GM19240 (cell line): ENCODE results near the gene NOTCH1.
"Not testable (repeated sequence)": the region's sequence is repeated elsewhere in the genome, so short reads cannot be mapped to it uniquely, and the experiment has no call there.

Source experiments
- DNase-seq: peaks from one replicate; pipeline ENCODE4 v3.0.0; 2011; ENCODE audit warnings: low spot score; ENCODE audit not compliant: insufficient read length

Gene NOTCH1

DNA sequence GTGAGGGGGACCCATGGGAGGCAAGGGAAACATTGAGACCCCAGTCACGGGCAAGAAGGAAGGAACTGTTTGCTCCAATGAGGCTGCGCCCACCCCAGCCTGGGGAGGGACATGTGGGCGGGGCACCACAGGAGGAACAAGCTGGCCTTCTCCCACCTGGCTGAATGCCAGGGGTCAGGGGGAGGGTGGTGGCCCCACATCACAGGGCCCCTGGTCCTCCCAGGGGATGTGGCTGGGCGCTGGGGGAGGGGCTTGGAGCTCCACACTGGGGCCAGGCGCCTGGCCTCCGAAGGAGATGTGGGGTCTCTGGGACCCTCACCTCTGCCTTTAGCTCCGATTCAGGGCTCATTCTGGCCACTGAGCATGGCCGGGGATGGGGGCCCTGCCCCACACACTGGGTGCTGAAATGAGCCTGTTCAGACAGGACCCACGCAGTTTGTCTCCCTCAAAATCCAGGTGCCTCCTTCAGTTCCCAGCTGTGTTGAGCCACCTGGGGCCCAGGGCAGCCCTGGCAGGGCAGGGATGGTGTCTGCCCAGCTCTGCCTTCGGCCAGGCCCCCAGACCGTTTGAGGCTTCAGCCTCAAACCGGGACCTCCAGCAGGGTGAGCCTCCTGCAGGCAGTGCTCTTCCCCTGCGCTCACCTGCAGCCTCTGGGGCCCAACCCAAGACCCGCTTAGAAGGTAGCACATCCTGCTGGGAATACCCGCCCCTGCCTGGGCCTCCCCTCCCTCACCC lies 33.2 kb upstream of the NOTCH1 start:
- DNase-seq = no peak

DNA sequence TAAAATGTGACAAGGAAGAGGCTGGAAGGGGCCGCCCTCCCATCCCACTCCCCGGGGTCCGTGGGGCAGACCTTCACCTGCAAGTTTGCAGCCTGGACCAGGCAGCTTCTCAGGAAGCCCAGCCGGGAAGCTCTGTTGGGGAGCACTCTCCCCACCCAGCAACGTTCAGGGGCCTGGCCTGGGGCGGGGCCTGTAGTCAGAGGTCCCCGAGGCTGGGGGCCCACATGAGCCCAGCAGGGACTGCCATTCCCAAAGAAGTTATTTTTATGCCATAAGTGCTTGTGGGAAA lies 32.7 kb upstream of the NOTCH1 start:
- no peak for DNase-seq

DNA sequence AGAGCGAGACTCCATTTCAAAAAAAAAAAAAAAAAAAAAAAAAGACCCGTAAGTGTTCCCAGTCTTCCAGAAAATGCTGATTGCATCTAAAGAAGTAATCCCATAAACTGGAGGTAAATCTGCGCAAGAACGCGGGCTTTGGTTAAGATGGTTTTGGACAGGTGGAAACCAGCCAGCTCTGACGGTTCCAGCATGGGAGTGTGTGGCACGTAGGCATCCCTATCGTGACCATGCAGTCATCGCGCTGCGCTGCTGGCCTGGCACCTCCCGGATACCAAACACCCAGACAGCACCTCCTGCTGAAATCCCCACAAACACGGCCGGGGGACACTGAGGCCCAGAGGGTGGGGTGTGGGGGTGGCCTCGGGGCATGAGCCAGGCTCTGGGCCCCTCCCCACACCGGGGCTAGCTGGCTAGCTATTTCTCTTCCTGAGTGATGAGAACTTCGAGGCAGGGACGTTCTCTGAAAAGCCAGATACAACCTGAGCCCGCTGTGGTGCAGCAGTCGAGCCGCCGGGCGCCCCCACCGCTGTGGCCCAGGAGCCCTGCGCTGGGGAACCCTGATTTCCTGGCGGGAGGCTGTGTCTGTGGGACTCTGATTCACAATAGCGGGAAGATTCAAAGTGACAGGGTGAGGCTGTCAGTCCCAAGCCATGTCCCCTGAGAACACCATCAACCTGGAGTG lies 32.2 kb upstream of the NOTCH1 start:
- no peak for DNase-seq

DNA sequence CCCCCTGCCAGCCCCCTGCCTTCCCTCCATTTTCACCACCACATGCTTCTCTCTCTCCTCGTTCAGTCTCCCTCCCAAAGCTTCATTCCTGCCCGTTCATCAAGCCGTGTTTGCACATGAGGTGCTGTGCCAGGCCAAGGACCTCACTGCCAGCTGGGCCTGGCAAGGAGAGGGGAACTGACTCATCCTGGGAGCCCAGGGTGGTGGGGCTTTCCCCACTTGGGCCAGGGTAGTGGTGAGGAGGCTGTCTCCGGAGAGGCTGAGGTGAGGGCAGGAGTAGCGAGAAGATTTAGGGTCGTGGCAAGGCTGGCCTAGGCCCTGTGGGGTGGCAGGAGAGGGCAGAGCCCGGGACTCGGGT lies 30.4 kb upstream of the NOTCH1 start:
- no peak for DNase-seq

DNA sequence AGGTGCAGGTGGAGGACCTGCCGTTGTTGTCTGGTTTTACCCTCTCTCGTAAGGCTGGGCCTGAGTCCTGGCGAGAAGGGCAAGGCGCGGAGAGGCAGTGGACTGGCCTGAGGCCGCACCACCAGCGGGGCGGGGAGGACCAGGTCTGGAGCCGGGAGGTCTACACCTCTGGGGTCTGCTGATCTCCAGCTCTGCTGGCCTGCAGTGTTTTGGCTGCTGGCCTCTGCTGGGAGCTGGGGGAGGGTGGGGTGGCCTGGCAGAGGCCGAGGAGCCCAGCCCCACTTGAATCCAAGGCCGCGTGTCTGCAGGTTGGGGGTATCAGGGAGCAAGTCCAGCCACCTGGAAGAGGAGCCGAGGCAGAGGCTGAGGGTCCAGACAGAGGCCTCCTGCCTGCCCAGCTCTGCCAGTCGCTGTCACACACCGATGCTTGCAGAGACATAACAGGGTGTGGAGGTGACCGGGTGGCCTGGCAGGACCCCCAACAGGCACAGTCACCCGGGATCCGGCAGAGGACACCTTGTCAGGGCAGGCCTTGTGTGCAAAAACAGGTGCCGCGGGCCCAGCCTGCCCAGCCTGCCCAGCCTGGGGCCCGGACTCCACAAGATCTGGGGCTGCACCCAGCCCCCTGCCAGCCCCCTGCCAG lies 29.9 kb upstream of the NOTCH1 start:
- DNase-seq = no peak

DNA sequence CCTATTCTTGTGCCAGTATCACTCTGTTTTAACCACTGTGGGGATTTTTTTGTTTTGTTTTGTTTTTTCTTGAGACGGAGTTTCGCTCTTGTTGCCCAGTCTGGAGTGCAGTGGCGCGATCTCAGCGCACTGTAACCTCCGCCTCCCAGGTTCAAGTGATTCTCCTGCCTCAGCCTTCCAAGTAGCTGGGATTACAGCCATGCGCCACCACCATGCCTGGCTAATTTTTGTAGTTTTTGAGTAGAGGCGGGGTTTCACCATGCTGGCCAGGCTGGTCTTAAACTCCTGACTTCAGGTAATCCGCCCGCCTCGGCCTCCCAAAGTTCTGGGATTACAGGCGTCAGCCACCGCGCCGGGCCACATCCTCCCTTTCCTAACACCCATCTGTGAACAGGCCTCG lies 28.8 kb upstream of the NOTCH1 start:
- not testable (repeated sequence) for DNase-seq

DNA sequence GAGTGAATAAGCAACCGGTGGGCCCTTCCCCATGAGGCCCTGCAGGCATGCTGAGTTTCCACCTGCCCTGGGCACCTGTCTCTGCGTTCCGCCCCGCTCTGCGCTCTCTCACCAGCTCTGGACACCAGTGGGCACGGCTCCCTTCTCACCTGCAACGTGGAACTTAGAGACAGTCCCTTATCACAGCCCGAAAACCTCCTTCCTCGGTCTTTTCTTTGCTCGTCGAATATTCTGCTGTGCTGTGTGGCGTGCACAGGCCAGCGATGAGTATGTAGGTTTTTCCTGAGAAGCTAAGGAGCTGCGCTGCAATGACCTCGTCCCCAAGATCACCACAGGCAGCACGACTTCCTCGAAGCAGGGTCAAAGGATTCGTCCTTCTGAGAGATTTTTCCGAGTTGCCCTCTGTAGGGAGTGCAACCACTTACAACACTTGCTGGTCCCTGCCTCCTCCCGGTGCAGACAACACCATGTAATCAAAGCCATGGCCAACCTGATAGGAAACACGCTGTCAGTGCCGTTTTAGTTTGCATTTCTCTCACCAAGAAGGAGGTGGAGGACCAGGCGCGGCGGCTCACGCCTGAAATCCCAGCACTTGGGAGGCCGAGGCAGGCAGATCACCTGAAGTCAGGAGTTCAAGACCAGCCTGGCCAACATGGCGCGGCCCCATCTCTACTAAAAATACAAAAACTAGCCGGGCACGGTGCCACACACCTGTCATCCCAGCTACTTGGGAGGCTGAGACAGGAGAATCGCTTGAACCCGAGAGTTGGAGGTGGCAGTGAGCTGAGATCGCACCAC lies 27.2 kb upstream of the NOTCH1 start:
- DNase-seq = no peak

DNA sequence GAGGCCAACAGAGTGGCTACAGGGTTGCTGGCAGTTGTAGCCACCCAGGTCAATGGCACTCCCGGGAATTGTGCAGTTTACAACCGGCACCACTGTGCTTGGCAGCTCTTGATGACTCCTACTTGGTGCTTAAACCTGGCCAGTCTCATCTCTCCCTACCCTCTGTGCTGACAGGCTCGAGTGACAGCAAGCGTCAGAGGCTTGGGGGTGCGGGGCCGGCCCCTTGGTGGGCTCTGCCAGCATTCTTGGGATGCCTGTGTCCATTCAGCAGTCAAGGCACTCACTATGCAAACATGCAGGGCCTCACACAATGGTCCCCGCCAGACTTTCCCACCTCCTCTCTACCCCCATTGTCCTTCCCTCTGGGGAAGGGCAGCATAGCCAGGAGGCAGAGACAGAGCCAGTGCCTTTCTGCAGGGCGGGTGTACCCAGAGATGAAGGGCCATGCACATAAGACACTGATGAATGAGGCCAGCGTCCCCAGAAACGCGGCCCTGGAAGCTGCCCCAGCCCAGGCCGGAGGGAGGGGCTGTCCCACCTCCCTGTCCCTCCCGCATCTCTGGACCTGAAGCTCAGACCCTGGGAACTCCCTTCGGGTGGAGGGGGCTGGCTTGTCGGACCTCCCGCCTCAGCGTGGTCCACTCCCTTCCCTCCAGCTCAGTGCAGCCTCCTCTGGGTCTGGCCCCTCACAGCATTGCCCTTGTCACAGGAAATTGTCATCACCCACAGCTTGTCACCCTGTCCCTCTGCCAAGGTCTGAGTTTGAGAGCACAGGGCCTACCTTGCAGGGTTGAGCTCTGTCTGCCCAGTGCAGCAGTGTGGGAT lies 26.4 kb upstream of the NOTCH1 start:
- DNase-seq = no peak

DNA sequence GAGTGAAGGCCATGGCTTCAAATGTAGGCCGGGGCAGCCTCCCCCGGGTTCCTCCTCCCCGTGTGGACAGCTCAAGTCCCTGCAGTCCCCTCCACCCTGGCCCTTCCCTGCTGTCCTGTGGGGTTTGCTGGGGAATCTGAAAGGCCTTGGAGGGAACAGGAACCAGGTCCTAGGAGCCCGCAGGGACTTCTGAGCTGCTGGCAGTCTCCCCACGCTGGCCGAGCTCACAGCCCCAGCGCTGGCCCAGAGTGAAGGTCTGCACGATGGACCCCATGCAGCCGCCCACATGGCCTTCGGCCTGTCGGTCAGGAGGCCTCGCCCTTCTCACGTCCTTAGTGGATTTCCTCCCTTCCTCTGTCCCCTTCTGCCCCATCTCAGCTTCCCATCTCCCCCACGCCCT lies 25.7 kb upstream of the NOTCH1 start:
- no peak for DNase-seq

DNA sequence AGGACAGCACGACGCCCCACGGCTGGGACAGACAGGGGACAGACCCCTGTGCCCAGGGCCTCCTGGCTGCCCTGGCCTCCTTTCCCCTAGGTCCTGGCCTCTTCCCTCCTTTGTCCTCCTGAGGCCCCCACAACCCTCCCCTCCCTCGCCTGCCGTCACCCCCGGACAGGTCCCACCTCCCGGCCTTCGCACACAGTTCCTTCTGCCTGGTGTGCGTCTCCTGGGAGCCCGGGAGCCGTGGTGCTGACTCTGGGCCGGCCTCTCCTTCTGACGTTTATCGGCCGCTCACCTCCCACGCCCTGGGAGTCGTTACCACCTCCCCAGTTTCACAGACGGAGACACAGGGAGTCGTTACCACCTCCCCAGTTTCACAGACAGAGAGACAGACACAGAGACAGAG lies 25.1 kb upstream of the NOTCH1 start:
- DNase-seq = no peak

DNA sequence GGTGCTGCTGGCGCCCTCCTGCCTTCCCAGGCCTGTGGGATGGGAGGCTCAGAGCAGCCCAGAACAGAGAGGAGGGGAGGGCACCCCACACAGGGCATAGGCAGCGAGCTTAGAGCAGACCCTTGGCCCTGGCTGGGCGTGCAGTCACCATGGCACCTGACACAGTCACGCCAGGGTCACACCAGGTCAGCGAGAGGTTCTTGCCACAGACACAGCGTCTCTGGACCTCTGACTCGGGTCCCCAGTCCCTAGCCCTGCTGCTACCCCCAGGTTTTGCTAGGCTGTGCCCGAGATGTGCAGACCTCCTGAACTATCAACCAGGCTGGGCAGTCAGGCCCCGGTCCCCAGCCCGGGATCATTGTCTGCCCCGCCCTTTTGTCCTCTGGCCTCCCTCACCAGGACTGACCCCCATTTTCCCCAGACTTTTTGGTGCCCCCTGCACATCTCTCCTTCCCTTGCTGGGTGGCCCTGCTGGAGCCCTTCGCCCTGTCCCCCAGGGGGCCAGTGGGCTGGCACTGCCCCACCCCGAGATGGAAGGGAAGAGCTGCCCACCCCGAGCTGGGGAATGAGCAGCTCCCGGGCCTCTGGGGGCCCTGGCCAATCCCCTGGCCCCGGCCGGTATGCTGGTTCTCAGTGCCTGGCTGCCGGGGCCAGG lies 24.5 kb upstream of the NOTCH1 start:
- no peak for DNase-seq

DNA sequence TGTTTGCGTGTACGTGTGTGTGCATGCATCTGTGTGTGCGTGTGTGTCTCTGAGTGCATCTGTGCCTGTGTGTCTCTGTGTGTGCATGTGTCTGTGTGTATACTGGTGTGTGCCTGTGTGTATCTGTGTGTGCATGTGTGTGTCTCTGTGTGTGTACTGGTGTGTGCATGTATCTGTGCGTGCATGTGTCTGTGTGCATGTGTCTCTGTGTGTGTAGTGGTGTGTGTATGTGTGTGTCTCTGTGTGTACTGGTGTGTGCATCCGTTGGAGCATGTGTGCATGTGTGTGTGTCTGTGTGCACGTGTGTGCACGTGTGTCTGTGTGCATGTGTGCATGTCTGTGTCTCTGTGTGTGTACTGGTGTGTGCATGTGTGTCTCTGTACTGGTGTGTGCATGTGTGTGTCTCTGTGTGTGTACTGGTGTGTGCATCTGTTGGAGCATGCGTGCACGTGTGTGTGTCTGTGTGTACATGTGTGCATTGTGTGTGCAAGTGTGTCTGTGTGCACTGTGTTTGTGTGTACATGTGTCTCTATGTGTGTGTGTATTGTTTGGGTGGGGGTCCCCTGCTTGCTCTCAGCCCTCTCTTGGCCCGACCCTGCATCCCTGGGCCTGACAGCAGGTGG lies 23.8 kb upstream of the NOTCH1 start:
- DNase-seq = no peak

DNA sequence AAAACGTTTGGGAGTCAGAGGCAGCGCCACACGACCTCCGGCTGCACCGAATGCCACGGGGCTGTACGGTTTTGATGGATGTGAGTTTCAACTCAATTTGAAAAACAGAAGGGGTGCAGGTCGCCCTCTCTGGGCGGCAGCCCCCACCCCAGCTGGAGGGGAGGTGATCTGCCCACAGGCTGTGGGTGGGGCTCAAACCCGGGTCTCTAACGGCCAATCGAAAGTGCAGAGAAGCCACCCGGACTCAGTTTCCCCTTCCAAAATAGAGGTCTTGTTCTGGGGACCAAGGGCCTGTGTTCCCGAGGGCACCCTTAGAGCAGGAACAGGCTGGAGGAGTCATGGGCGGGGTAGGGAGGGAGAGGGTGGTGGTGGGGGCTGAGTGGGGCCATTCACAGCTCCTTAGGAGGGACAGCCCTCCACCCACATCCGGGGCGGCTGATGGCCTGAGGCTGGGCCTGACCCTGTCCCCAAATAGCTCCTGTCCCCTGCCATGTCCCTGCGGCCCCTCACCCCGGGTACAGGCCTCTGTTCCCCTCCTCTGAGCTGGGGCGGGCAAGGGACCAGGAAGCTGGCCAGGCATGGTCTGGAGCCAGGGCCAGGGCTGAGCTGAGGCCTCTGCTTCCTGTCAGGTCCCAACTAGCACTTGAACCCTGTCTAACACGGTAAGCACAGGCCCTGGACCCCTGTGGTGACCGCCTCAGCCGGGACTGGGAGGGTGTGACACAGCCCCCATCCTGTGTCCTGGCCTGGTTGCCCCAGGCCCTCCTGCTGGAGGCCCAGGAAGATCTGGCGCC lies 22.6 kb upstream of the NOTCH1 start:
- no peak for DNase-seq

DNA sequence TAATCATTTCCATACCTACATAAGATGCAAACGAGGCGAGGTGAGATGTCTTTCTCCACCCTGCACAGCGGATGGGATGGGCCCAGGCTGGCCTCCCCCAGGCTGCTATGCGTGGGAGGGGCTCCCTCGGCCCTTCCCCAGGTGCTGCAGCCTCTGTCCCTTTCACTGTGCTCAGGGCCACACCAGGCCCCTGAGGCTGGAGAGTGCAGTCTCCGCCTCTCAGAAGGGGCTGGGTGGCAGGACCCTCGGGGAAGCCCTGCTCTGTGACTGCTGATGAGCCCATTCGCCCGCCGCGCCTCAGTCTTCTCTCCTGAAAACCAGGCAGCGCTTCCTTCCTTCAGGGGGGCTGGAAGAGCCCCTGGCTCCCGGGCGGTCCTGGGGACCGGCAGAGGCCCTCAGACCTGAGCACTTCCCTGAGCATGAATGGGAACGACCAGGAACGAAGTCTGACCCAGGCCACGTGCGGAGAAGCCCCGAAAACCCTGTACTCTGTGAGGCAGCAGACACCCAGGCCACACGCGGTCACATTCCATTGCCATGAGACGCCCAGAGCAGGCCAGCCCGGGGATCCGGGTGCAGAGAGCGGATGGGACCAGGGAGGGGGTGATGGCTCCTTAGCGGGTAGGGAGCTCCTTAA lies 21.9 kb upstream of the NOTCH1 start:
- DNase-seq = no peak

DNA sequence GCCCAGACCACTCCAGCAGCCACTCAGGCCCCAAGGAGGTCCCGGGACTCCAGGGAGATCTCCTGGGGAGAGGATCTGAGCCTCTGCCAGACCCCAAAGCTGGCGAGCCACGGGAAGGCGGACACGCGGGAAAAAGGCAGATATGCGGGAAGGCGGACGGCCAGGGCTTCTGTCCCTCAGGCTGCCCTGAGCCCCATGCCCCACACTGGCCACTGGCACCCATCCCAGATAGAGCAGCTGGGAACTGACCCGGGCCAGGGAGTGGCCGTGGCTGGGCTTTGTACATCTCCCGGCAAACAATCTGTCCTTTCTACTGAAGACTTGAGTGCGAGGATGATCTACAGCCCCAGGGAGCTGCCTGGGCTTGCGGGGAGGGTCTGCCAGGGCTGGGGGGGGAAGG lies 21.1 kb upstream of the NOTCH1 start:
- DNase-seq = no peak

DNA sequence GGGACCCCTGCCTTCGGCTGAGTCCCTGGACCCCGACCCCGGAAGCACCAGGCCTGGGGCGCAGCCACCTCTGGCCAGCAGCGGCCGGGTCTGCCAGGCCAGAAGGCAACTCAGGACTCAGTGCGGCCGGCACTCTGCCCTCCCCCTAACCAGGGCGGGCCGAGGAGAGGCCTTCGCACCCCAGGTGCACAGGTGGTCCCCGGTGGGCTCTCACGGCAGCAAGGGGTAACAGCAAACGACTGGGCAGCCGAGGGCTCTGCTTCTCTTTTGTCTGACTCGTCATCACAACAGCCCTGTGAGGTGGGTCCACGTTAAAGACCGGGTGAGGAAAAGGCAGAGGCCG lies 20.7 kb upstream of the NOTCH1 start:
- no peak for DNase-seq

DNA sequence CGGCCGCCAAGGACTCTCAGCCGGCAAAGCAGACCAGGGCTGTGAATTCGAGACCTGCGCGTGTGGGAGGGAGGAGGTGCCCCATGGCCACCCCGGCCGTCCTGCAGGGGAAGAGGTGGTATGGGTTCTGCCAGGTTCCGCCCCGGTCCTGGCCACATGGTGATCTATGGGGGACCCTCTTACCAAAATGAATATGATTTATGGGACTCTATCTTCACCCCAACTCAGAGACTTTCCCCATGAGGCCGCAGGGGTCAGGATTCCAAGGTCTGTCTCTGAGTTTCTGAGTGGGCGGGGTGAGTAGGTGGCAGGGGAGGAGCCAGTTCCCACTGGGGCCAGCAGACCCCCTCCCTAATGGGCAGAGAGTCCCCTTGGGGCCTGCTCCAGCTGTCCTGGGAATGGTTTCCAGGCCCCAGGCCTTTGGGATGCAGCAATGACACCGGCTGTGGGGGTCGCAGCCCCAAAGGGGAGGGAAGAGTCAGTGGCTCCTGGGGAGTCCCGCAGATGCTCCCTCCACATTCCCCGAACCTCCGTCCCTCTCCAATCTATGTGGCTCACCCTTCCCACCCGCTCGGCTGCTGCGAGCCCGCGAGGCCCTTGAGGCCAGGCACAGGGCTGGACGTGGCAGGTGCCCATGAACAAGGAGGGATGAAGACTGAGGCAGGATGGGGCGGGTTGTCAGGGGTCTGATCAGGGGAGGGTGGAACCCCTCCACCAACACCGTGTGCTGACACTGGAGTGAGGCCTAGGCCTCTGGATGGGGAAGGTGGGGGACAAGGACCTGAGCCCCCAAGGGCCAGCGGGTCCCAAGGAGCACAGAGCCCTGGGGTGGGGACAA lies 20.1 kb upstream of the NOTCH1 start:
- no peak for DNase-seq

DNA sequence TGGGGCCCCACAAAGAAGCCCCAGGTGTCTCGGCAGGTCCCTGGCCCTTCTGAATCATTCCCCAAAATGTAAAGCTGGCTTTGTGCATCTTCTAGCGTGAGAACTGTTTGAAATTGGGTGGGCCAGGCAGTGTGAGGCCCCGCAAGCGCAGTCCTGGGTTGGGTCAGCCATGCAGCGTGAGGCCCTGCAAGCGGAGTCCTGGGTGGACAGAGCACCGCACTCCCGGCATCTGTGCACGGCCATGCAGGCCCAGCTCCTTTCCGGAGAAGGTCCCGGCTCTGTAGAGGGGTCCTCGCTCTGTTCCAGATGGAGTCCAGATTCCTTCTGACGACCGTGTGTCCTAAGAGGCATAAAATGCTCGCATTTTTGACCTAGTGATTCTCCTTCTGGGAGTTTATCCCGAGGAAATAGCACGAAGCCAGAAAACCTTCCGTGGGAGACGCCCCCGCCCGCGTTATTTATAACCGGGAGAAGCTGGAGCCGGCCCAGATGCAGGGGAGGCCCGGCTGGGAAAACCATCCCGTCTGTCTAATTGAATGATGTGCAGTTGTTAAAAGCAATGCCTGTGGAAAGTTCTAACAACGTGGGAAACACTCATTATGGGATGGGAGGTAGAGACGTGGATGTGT lies 19.4 kb upstream of the NOTCH1 start:
- DNase-seq = no peak
